ENCODE data around the gene MCOLN3. TPM values are rescaled to one million over a fixed set of nuclear protein-coding genes. Genes with fewer than 3 reads are reported as not detected.
"Not testable (repeated sequence)": the region's sequence is repeated elsewhere in the genome, so short reads cannot be mapped to it uniquely, and the experiment has no call there.

Gene MCOLN3
- total RNA-seq, 1 donor from 2014 or later: 2.8 TPM

- no peak for DNase-seq (ENCODE audit: low spot score)
Measured at GRCh38 chr1:84991097-84991920, 57.0 kb downstream of the MCOLN3 start.

GRCh38 chr1:84988588-84988987 is 59.7 kb downstream of the MCOLN3 start:
- no peak for DNase-seq (ENCODE audit: low spot score)

- DNase-seq (ENCODE audit: low spot score): not testable (repeated sequence)
Measured at GRCh38 chr1:84986561-84986960, 61.7 kb downstream of the MCOLN3 start.

- DNase-seq (ENCODE audit: low spot score): no peak
Measured at GRCh38 chr1:84985365-84985764, 62.9 kb downstream of the MCOLN3 start.

- DNase-seq (ENCODE audit: low spot score): no peak
Measured at GRCh38 chr1:84982395-84982794, 65.9 kb downstream of the MCOLN3 start.

GRCh38 chr1:84975035-84975434 is 73.3 kb downstream of the MCOLN3 start:
- no peak for DNase-seq (ENCODE audit: low spot score)

GRCh38 chr1:84973498-84974334 is 74.6 kb downstream of the MCOLN3 start:
- DNase-seq (ENCODE audit: low spot score): no peak

GRCh38 chr1:84972377-84972987 is 75.8 kb downstream of the MCOLN3 start:
- no peak for DNase-seq (ENCODE audit: low spot score)

GRCh38 chr1:84971957-84972356 is 76.3 kb downstream of the MCOLN3 start:
- DNase-seq (ENCODE audit: low spot score): no peak

GRCh38 chr1:84969489-84970250 is 78.6 kb downstream of the MCOLN3 start:
- DNase-seq (ENCODE audit: low spot score): no peak

- no peak for DNase-seq (ENCODE audit: low spot score)
Measured at GRCh38 chr1:84968865-84969264, 79.4 kb downstream of the MCOLN3 start.

- no peak for DNase-seq (ENCODE audit: low spot score)
Measured at GRCh38 chr1:84968101-84968500, 80.2 kb downstream of the MCOLN3 start.

Other genes with a start within 250 kb of the MCOLN3 start
- gene LPAR3, start 155.3 kb downstream of the MCOLN3 start, total RNA-seq: 1.4 TPM
- gene MCOLN2, start 51.4 kb downstream of the MCOLN3 start, total RNA-seq: 1.8 TPM
- gene SYDE2, start 152.5 kb upstream of the MCOLN3 start, total RNA-seq: 19.8 TPM
- 18.6 TPM for gene C1orf52, start 211.2 kb upstream of the MCOLN3 start, total RNA-seq
- gene BCL10, start 228.1 kb upstream of the MCOLN3 start, total RNA-seq: 28.9 TPM

Data from mucosa of gallbladder (tissue), 1 donor.